ENCODE results near the gene ABTB2. TPM values are rescaled to one million over a fixed set of nuclear protein-coding genes. Genes with fewer than 3 reads are reported as not detected.

ABTB2 gene
- total and polyA plus RNA-seq, 2 of the 8 experiments (the other 6 are each of a cell fraction or from before 2014, with no cell fraction given): 7.7 to 10.2 TPM

DNA sequence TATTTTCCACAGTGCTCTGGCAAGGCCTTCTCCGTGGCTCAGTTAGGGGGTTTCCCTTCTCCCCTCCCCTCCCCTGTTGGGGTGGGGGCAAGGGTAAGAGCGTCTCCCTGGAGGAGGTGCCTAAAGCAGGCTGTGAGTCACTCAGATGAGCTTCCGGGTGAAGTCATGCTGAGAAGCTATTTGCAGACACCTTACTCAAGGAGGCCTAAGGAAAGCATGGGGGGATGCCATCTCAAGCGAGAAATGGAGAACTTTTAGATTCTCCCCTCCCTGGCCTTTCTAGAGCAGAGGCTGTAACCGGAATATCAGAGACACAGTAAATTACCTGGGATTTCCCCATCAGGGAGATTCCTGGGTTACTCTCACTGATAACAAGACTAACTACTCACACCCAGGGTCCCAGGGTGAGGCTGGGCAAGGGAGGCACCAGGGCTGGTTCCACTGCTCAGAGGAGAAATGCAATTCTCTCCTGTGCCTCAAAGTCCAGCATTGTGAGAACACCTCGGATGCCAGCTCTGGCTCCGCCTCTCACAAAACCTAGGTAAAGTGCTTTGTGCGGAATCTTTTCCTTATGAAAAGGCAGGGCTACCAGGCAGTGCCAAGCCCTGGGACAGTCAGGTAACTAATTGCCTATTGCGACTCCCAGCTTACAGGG lies 123.6 kb downstream of the ABTB2 start:
- H3K18ac ChIP-seq (ENCODE audit: extremely low read depth, low read length): peak overlapping the region; percentile 86
- H3K14ac ChIP-seq (ENCODE audit: insufficient read length): no peak overlapping the region
- peak overlapping the region; percentile 86; the same call in 1 of the 2 replicates for H2BK12ac ChIP-seq (ENCODE audit: low read depth, low read length)
- 33% methylated on average over 9 of the region's 9 CpGs; no CpG with 5 or more reads in 1 of the 2 experiments for WGBS, 2 experiments (ENCODE audit: extremely low coverage in 1 of 2, insufficient coverage in 1 of 2, insufficient read length in 1 of 2, insufficient replicate concordance in 2 of 2, low coverage in 1 of 2, low lambda C conversion rate in 2 of 2, missing lambda C conversion rate in 1 of 2)
- H3K23me2 ChIP-seq (ENCODE audit: low read depth, low read length): no peaks in the 10 kb centered on the region
- H3K9me3 ChIP-seq (ENCODE audit: insufficient read depth in 2 of 2, low read depth in 1 of 2, low read length in 1 of 2): no peaks in the 10 kb centered on the region
- H3K79me2 ChIP-seq (ENCODE audit: control insufficient read depth in 1 of 2, insufficient read depth in 2 of 2, low read length in 2 of 2): no peaks in the 10 kb centered on the region
- H3K4me3 ChIP-seq (ENCODE audit: extremely low read depth in 1 of 4, insufficient read depth in 2 of 4, low read depth in 3 of 4, low read length in 4 of 4): peak overlapping the region in 2 of 4 experiments; percentile 10 to 36; a peak in 3 of 8 replicates
- ChIA-PET POLR2A (ENCODE audit: partially characterized antibody) (interaction anchor here (0.6 to 1.7 kb wide), 8 partner anchors 9 to 415 kb away, joined by 3 to 5 read pairs (median 4); no protein-coding TSS in a partner anchor), CTCF (ENCODE audit: partially characterized antibody) (interaction anchor here (0.6 to 3.7 kb wide), 10 partner anchors 8 to 132 kb away, joined by 3 to 17 read pairs (median 4); partner anchors contain the start of gene ABTB2)
- H3K27me3 ChIP-seq (replicated peaks in 1 of 4; ENCODE audit: control insufficient read depth in 3 of 4, extremely low read depth in 1 of 4, insufficient read depth in 3 of 4, low read length in 3 of 4): no peaks in the 10 kb centered on the region
- H3K4ac ChIP-seq (replicated peaks; ENCODE audit: insufficient read length, low read depth, low read length): no peak overlapping the region
- DNase-seq (ENCODE audit: low read depth in 1 of 2, low spot score in 2 of 2) (peak; percentile 67 to 69), FAIRE-seq (peak; percentile 63)
- no peak overlapping the region for H2AFZ ChIP-seq (ENCODE audit: low read length)
- H2BK20ac ChIP-seq (ENCODE audit: low read length): peak overlapping the region; percentile 94; the same call in 1 of the 2 replicates
- no peak overlapping the region for H3K23ac ChIP-seq (ENCODE audit: insufficient read length)
- peak overlapping the region; percentile 2 for H3K56ac ChIP-seq (replicated peaks; ENCODE audit: insufficient read length, low read depth, low read length)
- peak overlapping the region; percentile 73; the same call in 1 of the 2 replicates for H2BK5ac ChIP-seq (ENCODE audit: low read depth, low read length)
- H3K36me3 ChIP-seq (ENCODE audit: control insufficient read depth in 2 of 4, insufficient read depth in 4 of 4, low read length in 3 of 4): no peaks in the 10 kb centered on the region
- H2BK120ac ChIP-seq (replicated peaks; ENCODE audit: low read depth, low read length): no peak overlapping the region
- H3K4me2 ChIP-seq (ENCODE audit: insufficient read depth in 1 of 2, low read depth in 2 of 2, low read length in 2 of 2): peak overlapping the region; percentile 53 to 62
- H3K79me1 ChIP-seq (ENCODE audit: low read depth, low read length): no peaks in the 10 kb centered on the region
- H4K91ac ChIP-seq (replicated peaks; ENCODE audit: insufficient read length, low read length): peak overlapping the region; percentile 50
- H2AK5ac ChIP-seq (ENCODE audit: low read depth, low read length): no peak overlapping the region
- H4K20me1 ChIP-seq (replicated peaks in 1 of 2; ENCODE audit: control insufficient read depth in 1 of 2, insufficient read depth in 2 of 2, low read length in 2 of 2): no peaks in the 10 kb centered on the region
- H4K8ac ChIP-seq (ENCODE audit: extremely low read depth, insufficient read depth, low read length): no peak overlapping the region
- no peak overlapping the region for H2BK15ac ChIP-seq (ENCODE audit: low read length)
- H3K9ac ChIP-seq (replicated peaks in 1 of 4; ENCODE audit: extremely low read depth in 1 of 4, low read depth in 3 of 4, low read length in 3 of 4): peak overlapping the region in 1 of 4 experiments; percentile 32; a peak in 1 of 7 replicates
- H3K4me1 ChIP-seq (replicated peaks in 1 of 4; ENCODE audit: control insufficient read depth in 3 of 4, insufficient read depth in 4 of 4, low read length in 3 of 4): peaks cover 3 to 27% (median 11%) of the 10 kb centered on the region in 4 experiments
- H4K5ac ChIP-seq (ENCODE audit: insufficient read length, low read depth, low read length): no peak overlapping the region
- peak overlapping the region; percentile 71; the same call in 1 of the 2 replicates for H3K27ac ChIP-seq (ENCODE audit: low read depth, low read length)
- TF ChIP-seq EGR1 (IDR thresholded peaks at IDR 0.05; ENCODE audit: borderline replicate concordance, low read depth, low read length) (no peak), POLR2A (IDR thresholded peaks at IDR 0.05; ENCODE audit: control extremely low read depth in 1 of 2, low read depth in 2 of 2, low read length in 2 of 2) (0 out of 3 replicates have a peak, but pooled peaks of 1 of the 2 experiments have one; percentile 33), BCL11A (IDR thresholded peaks at IDR 0.05; ENCODE audit: low read depth in 2 of 2, low read length in 2 of 2) (no peak), TAF1 (IDR thresholded peaks at IDR 0.05; ENCODE audit: low read depth, low read length) (no peak), RFX5 (IDR thresholded peaks at IDR 0.05; ENCODE audit: borderline replicate concordance, low read depth, low read length) (no peak), SAP30 (IDR thresholded peaks at IDR 0.05; ENCODE audit: insufficient read depth, insufficient replicate concordance, low read length) (no peak), CHD2 (IDR thresholded peaks at IDR 0.05; ENCODE audit: low read length) (no peak), CEBPB (IDR thresholded peaks at IDR 0.05; ENCODE audit: low read depth, low read length) (no peak), TEAD4 (IDR thresholded peaks at IDR 0.05; ENCODE audit: low read depth, low read length) (no peak), BRCA1 (IDR thresholded peaks at IDR 0.05; ENCODE audit: low read depth, low read length) (no peak), RBBP5 (IDR thresholded peaks at IDR 0.05; ENCODE audit: borderline replicate concordance, low read depth, low read length) (peak; percentile 87; the same call in 1 of the 2 replicates), SIRT6 (IDR thresholded peaks at IDR 0.05; ENCODE audit: low read length) (no peak), CREB1 (IDR thresholded peaks at IDR 0.05) (peak; percentile 41; the same call in 1 of the 2 replicates), POU5F1 (IDR thresholded peaks at IDR 0.05; ENCODE audit: low read depth, low read length) (no peak)
